HepG2 (cell line): ENCODE measurements around the gene ANLN. TPM values are rescaled to one million over a fixed set of nuclear protein-coding genes. Genes with fewer than 3 reads are reported as not detected.

Source experiments
- DR1 ChIP-seq: sonication (generic); formaldehyde crosslinking; IDR thresholded peaks from 2 replicates; pipeline ENCODE4 v1.8.0; 2021; ENCODE audit warnings: mild to moderate bottlenecking, missing genetic modification reagents, inconsistent platforms
- KAT8 ChIP-seq: IDR thresholded peaks from 2 replicates; pipeline ENCODE4 v1.6.1; 2016; ENCODE audit warnings: missing genetic modification reagents, missing compliant biosample characterization
- KLF9 ChIP-seq: IDR thresholded peaks from 2 replicates; pipeline ENCODE4 v1.6.1; 2016; ENCODE audit warnings: low read depth
- NAIF1 ChIP-seq: sonication (generic); formaldehyde crosslinking; IDR thresholded peaks from 2 replicates; pipeline ENCODE4 v1.5.0; 2020; ENCODE audit warnings: mild to moderate bottlenecking, missing genetic modification reagents, borderline replicate concordance
- RAD51 ChIP-seq: fragments of 450-650 bp; IDR thresholded peaks from 2 replicates; pipeline ENCODE4 v1.6.1; 2016; ENCODE audit warnings: borderline replicate concordance
- TBX3 ChIP-seq: fragments of 450-650 bp; IDR thresholded peaks from 2 replicates; pipeline ENCODE4 v1.6.1; 2017; ENCODE audit warnings: antibody characterized with exemption, mild to moderate bottlenecking, inconsistent platforms, borderline replicate concordance
- ZNF737 ChIP-seq: sonication (generic); formaldehyde crosslinking; IDR thresholded peaks from 2 replicates; pipeline ENCODE4 v1.5.0; 2020; ENCODE audit warnings: missing genetic modification reagents, mild to moderate bottlenecking, borderline replicate concordance
- polyA plus RNA-seq, 8 experiments: library from polyadenylated mRNA; depleted of rRNA in 3 of 8; stranded (reverse) in 7 of 8; unstranded in 1 of 8; fragments of >200 nt; fragmentation: Illumina TruSeq in 4 of 8; extraction: Trizol in 4 of 8; gene quantifications; 2 replicates each; pipeline versions ENCODE4 v1.2.1 to v1.2.3, GENCODE V29; 2011 to 2016; ENCODE audit warnings: low read depth in 4 of 8, missing spikeins in 1 of 8, mixed read lengths in 1 of 8; ENCODE audit not compliant: insufficient read depth in 1 of 8
- total RNA-seq, 5 experiments: library from RNA; depleted of rRNA; stranded (reverse); fragments of >200 nt; fragmentation: Illumina TruSeq; extraction: Trizol; gene quantifications; 2 replicates each; pipeline ENCODE4 v1.2.3, GENCODE V29; 2016; ENCODE audit warnings: low read depth in 1 of 5
- TF ChIP-seq, protein P1 (sequence below), 2 experiments: sonication (generic) in 1 of 2; formaldehyde crosslinking in 1 of 2; IDR thresholded peaks; 2 replicates each; pipeline versions ENCODE4 v1.6.1 to v1.9.0; 2014 to 2022; ENCODE audit warnings: antibody characterized with exemption in 1 of 2, borderline replicate concordance in 1 of 2, inconsistent platforms in 1 of 2, low read depth in 1 of 2, missing genetic modification reagents in 1 of 2
- TF ChIP-seq, protein P2 (sequence below): IDR thresholded peaks from 2 replicates; pipeline ENCODE4 v1.6.1; 2016; ENCODE audit warnings: low read depth, missing genetic modification reagents, missing compliant biosample characterization
- TF ChIP-seq, protein P3 (sequence below): sonication (generic); formaldehyde crosslinking; IDR thresholded peaks from 2 replicates; pipeline ENCODE4 v1.8.0; 2022; ENCODE audit warnings: mild to moderate bottlenecking, missing genetic modification reagents, borderline replicate concordance
- TF ChIP-seq, protein P4 (sequence below): sonication (generic); formaldehyde crosslinking; IDR thresholded peaks from 2 replicates; pipeline ENCODE4 v1.8.1; 2022; ENCODE audit warnings: low read depth, mild to moderate bottlenecking, missing genetic modification reagents

ANLN gene
- total and polyA plus RNA-seq, 2 of the 13 experiments (the other 11 are each of a cell fraction or from before 2014, with no cell fraction given) = 20.0 to 72.0 TPM

DNA sequence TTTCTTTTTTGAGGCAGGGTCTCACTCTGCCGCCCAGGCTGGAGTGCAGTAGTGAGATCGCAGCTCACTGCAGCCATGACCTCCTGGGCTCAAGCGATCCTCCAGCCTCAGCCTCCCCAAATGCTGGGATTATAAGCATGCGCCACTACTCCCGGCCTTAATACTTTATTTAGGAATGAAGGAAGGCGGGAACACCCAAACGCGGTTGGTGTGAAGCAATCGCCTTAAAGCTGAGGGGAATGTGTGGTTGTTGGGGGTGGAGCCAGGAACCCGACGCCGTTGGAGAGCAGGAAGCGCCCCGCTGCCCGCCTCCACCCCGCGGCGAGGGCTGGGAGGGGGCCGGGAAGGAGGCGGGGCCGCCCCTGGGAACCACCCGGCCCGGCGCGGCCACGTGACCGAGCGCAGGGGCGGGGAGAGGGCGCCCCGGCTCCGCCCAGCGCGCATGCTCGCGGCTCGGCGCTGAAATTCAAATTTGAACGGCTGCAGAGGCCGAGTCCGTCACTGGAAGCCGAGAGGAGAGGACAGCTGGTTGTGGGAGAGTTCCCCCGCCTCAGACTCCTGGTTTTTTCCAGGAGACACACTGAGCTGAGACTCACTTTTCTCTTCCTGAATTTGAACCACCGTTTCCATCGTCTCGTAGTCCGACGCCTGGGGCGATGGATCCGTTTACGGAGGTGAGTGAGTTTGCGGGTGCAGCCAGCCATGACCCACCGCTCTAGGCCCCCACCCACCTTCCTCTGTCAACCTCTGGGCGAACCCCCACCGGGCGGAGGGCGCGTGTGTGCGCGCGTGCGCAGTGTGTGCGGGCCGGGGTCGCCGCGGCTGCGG, at the start of gene ANLN (continued):
- TF ChIP-seq, protein P1, sequence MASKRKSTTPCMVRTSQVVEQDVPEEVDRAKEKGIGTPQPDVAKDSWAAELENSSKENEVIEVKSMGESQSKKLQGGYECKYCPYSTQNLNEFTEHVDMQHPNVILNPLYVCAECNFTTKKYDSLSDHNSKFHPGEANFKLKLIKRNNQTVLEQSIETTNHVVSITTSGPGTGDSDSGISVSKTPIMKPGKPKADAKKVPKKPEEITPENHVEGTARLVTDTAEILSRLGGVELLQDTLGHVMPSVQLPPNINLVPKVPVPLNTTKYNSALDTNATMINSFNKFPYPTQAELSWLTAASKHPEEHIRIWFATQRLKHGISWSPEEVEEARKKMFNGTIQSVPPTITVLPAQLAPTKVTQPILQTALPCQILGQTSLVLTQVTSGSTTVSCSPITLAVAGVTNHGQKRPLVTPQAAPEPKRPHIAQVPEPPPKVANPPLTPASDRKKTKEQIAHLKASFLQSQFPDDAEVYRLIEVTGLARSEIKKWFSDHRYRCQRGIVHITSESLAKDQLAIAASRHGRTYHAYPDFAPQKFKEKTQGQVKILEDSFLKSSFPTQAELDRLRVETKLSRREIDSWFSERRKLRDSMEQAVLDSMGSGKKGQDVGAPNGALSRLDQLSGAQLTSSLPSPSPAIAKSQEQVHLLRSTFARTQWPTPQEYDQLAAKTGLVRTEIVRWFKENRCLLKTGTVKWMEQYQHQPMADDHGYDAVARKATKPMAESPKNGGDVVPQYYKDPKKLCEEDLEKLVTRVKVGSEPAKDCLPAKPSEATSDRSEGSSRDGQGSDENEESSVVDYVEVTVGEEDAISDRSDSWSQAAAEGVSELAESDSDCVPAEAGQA (IDR thresholded peaks at IDR 0.05; ENCODE audit: low read depth) = no peak
- TF ChIP-seq, protein P1 (CRISPR knock-in tag; IDR thresholded peaks at IDR 0.05; ENCODE audit: borderline replicate concordance) = 0 out of 2 replicates have a peak, but pooled peaks have one; percentile 22
- TF ChIP-seq RAD51 = no peak
- TF ChIP-seq ZNF737 (CRISPR knock-in tag) = no peak
- TF ChIP-seq, protein P2, sequence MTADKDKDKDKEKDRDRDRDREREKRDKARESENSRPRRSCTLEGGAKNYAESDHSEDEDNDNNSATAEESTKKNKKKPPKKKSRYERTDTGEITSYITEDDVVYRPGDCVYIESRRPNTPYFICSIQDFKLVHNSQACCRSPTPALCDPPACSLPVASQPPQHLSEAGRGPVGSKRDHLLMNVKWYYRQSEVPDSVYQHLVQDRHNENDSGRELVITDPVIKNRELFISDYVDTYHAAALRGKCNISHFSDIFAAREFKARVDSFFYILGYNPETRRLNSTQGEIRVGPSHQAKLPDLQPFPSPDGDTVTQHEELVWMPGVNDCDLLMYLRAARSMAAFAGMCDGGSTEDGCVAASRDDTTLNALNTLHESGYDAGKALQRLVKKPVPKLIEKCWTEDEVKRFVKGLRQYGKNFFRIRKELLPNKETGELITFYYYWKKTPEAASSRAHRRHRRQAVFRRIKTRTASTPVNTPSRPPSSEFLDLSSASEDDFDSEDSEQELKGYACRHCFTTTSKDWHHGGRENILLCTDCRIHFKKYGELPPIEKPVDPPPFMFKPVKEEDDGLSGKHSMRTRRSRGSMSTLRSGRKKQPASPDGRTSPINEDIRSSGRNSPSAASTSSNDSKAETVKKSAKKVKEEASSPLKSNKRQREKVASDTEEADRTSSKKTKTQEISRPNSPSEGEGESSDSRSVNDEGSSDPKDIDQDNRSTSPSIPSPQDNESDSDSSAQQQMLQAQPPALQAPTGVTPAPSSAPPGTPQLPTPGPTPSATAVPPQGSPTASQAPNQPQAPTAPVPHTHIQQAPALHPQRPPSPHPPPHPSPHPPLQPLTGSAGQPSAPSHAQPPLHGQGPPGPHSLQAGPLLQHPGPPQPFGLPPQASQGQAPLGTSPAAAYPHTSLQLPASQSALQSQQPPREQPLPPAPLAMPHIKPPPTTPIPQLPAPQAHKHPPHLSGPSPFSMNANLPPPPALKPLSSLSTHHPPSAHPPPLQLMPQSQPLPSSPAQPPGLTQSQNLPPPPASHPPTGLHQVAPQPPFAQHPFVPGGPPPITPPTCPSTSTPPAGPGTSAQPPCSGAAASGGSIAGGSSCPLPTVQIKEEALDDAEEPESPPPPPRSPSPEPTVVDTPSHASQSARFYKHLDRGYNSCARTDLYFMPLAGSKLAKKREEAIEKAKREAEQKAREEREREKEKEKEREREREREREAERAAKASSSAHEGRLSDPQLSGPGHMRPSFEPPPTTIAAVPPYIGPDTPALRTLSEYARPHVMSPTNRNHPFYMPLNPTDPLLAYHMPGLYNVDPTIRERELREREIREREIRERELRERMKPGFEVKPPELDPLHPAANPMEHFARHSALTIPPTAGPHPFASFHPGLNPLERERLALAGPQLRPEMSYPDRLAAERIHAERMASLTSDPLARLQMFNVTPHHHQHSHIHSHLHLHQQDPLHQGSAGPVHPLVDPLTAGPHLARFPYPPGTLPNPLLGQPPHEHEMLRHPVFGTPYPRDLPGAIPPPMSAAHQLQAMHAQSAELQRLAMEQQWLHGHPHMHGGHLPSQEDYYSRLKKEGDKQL (CRISPR knock-in tag) = no peak
- no peak for TF ChIP-seq KAT8 (CRISPR knock-in tag)
- no peak for TF ChIP-seq KLF9
- TF ChIP-seq, protein P3, sequence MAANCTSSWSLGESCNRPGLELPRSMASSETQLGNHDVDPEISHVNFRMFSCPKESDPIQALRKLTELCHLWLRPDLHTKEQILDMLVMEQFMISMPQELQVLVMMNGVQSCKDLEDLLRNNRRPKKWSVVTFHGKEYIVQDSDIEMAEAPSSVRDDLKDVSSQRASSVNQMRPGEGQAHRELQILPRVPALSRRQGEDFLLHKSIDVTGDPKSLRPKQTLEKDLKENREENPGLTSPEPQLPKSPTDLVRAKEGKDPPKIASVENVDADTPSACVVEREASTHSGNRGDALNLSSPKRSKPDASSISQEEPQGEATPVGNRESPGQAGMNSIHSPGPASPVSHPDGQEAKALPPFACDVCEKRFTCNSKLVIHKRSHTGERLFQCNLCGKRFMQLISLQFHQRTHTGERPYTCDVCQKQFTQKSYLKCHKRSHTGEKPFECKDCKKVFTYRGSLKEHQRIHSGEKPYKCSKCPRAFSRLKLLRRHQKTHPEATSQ (CRISPR knock-in tag) = no peak
- peak; percentile 21; the same call in 1 of the 2 replicates for TF ChIP-seq DR1 (CRISPR knock-in tag)
- TF ChIP-seq, protein P4, sequence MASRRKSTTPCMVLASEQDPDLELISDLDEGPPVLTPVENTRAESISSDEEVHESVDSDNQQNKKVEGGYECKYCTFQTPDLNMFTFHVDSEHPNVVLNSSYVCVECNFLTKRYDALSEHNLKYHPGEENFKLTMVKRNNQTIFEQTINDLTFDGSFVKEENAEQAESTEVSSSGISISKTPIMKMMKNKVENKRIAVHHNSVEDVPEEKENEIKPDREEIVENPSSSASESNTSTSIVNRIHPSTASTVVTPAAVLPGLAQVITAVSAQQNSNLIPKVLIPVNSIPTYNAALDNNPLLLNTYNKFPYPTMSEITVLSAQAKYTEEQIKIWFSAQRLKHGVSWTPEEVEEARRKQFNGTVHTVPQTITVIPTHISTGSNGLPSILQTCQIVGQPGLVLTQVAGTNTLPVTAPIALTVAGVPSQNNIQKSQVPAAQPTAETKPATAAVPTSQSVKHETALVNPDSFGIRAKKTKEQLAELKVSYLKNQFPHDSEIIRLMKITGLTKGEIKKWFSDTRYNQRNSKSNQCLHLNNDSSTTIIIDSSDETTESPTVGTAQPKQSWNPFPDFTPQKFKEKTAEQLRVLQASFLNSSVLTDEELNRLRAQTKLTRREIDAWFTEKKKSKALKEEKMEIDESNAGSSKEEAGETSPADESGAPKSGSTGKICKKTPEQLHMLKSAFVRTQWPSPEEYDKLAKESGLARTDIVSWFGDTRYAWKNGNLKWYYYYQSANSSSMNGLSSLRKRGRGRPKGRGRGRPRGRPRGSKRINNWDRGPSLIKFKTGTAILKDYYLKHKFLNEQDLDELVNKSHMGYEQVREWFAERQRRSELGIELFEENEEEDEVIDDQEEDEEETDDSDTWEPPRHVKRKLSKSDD (CRISPR knock-in tag) = no peak
- no peak for TF ChIP-seq TBX3
- TF ChIP-seq NAIF1 = no peak
